LNCaP clone FGC (cell line): ENCODE results near the gene CDYL.

Source experiments
- DNase-seq: peaks from one replicate; pipeline ENCODE4 v3.0.0-alpha.2; 2011; ENCODE audit warnings: low read depth
- H3K4me3 ChIP-seq: 2 replicates; pipeline ENCODE4 v1.5.1; 2011; ENCODE audit warnings: mild to moderate bottlenecking, low read depth, low read length, control low read depth
- TF ChIP-seq, protein P1 (sequence below): IDR thresholded peaks from 2 replicates; pipeline ENCODE4 v1.5.1; 2012; ENCODE audit warnings: mild to moderate bottlenecking; ENCODE audit not compliant: control insufficient read depth, insufficient read depth; ENCODE audit errors: extremely low read depth

CDYL gene

DNA sequence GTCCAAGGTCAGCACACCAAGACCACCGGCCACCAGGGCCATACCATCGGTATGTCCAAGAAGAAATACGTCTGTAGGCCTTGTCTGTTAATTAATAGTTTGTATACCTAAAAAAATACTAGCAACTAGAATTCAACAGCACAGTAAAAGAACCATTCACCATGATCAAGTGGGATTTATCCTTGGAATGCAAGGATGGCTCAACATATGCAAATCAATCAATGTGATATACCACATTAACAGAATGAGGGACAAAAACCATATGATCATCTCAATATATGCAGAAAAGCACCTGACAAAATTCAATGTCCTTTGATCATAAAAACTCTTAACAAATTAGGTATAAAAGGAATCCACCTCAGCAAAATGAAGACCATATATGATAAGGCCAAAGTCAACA is 203.2 kb downstream of the CDYL start:
- DNase-seq, result no peak
- H3K4me3 ChIP-seq, result no peak overlapping the region

DNA sequence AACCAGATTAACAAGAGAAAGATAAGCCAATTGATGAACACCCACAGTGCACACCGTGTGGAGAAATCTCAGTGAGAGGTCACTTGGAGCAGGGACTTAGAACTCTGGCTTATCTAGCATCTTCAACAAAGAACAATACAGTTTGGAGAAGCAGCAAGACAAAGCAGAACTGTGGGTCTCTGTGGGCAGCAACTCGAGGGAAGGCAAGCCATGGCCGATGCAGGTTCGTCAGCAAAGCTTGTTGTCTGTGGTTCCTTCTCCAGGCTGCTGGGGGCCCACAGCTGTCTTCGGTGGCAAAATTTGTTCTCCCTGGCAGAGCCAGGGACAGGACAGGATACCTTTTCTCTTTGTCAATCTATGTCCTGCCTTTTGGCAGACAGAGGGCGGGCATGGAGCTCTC is 205.6 kb downstream of the CDYL start:
- H3K4me3 ChIP-seq, result no peak overlapping the region
- TF ChIP-seq, protein P1, sequence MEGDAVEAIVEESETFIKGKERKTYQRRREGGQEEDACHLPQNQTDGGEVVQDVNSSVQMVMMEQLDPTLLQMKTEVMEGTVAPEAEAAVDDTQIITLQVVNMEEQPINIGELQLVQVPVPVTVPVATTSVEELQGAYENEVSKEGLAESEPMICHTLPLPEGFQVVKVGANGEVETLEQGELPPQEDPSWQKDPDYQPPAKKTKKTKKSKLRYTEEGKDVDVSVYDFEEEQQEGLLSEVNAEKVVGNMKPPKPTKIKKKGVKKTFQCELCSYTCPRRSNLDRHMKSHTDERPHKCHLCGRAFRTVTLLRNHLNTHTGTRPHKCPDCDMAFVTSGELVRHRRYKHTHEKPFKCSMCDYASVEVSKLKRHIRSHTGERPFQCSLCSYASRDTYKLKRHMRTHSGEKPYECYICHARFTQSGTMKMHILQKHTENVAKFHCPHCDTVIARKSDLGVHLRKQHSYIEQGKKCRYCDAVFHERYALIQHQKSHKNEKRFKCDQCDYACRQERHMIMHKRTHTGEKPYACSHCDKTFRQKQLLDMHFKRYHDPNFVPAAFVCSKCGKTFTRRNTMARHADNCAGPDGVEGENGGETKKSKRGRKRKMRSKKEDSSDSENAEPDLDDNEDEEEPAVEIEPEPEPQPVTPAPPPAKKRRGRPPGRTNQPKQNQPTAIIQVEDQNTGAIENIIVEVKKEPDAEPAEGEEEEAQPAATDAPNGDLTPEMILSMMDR, result no peak
- DNase-seq, result no peak

More for the DNA sequence above, 203.2 kb downstream of the CDYL start:
- TF ChIP-seq, protein P1, result no peak

DNA sequence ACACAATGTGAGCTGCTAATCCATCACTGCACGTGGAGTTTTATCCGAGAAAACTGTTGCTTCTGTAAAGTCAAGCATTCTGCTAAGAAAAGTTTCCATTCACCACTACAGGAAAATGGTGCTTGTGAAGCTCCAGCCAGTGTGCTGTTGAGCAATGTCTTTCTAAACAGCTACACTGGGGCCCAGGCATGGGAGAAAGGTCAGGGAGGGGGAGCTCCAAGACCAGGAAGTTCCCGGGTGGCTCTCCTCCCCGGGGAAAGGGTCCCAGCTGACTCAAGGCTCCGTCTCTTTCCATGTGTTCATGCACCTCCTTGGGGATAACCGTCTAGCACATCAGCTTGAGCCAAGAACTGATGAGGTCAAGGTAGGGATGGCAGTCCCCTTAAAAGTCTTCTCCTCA is 207.1 kb downstream of the CDYL start:
- DNase-seq, result no peak

DNA sequence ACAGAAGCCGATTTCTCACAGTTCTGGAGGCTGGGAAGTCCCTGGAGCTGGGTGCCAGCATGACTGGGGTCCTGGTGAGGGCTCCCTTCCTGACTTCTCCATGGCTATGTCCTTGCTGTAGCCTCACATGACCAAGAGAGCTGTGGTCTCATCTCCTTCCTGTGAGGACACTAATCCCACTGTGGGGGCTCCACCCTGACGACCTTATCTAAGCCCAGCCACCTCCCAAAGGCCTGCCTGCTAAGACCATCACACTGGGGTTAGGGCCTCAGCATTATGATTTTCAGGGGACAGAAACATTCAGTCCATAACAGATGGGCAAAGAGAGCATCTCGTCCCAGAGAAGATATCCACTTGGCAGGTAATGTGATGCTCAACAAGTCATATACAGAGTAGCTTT is 210.8 kb downstream of the CDYL start:
- DNase-seq, result no peak
- H3K4me3 ChIP-seq, result no peak overlapping the region
- TF ChIP-seq, protein P1, result no peak

More for the DNA sequence above, 207.1 kb downstream of the CDYL start:
- no peak overlapping the region for H3K4me3 ChIP-seq
- TF ChIP-seq, protein P1, result no peak

DNA sequence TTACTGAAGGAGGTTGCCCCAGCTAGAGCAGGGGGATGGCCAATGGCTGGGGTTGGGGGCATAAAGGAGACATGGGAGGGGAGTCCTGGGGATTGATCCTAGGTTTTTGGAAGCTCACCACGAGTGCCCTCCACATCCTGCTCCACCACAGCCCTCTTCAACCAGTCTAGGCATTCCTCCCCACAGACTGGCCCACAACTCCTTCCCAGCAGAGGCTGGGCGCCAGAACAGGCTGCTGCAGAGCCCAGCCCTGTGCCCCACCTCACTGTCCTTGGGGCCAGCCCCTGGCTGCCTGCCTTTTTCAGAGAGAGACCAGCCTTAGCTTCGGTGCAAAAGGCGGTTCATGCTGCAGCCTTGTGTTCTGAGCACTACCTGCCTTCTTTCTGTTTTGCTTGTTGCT is 211.2 kb downstream of the CDYL start:
- no peak overlapping the region for H3K4me3 ChIP-seq
- TF ChIP-seq, protein P1, result no peak
- no peak for DNase-seq

DNA sequence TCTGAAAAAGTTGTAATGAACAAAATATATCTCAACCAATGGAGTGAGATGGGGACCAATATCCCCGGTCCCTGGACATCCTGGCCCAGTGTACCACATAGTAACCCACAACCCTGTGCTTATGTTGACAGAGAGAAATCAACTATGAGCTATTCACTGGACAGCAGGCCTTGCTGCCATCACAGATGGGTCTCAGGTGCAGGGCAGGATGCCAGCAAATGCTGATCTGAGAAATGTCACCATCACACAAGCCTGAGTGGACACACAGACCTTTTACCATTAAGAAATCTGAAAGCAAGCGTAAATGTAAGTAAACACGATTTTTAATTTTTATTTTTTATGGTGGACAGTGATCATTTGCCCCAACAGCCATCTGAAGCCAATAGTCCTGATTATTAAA is 218.5 kb downstream of the CDYL start:
- TF ChIP-seq, protein P1, result no peak
- no peak for DNase-seq
- no peak overlapping the region for H3K4me3 ChIP-seq

DNA sequence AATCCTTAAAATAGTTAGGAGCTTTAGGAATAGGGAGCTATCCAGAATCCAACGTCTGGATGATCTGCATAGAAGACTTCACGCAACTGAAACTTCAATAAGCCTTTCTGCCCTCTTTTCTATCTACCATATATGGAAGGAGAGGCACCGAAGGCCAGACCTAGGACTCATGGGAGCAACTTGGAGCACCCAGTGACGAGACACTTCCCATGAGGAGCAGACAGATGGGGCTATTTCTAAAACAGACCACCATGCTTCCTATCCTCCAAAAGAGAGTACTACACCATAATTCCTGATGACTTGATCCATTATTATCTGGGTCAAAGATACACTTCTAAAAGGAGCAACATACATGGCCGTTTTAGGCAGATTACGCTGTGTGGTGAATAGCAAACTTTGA is 221.7 kb downstream of the CDYL start:
- H3K4me3 ChIP-seq, result no peak overlapping the region
- TF ChIP-seq, protein P1, result no peak

More for the DNA sequence above, 221.7 kb downstream of the CDYL start:
- DNase-seq, result no peak
